Sigmoid colon (tissue), 7 donors: Measurements from ENCODE around the gene RNF208. TPM values are rescaled to one million over a fixed set of nuclear protein-coding genes. Genes with fewer than 3 reads are reported as not detected.

Experiments
- DNase-seq: peaks from one replicate; pipeline ENCODE4 v3.0.0-alpha.2; 2019
- H3K27ac ChIP-seq, 4 donors: fragments of 200-600 bp; sonication (generic); one replicate each; pipeline ENCODE4 v1.5.1; 2016 to 2019; ENCODE audit warnings: mild to moderate bottlenecking in 1 of 4
- H3K27me3 ChIP-seq, 3 donors: fragments of 200-600 bp; sonication (generic); one replicate each; pipeline ENCODE4 v1.5.1; 2019; ENCODE audit warnings: mild to moderate bottlenecking in 1 of 3
- H3K36me3 ChIP-seq, 4 donors: fragments of 200-600 bp; sonication (generic); one replicate each; pipeline ENCODE4 v1.5.1; 2016 to 2019
- H3K4me1 ChIP-seq, 4 donors: fragments of 200-600 bp; sonication (generic); one replicate each; pipeline ENCODE4 v1.5.1; 2017 to 2019
- H3K4me3 ChIP-seq, 4 donors: fragments of 200-600 bp; sonication (generic); one replicate each; pipeline ENCODE4 v1.5.1; 2017 to 2019; ENCODE audit warnings: mild to moderate bottlenecking in 2 of 4, moderate library complexity in 1 of 4
- H3K9me3 ChIP-seq, 4 donors: fragments of 200-600 bp in 3 of 4; sonication (generic) in 3 of 4; one replicate each; pipeline versions ENCODE4 v1.5.1 to v1.6.1; 2013 to 2019
- CTCF ChIP-seq, 4 experiments: fragments of 450-650 bp in 3 of 4; fragments of 200-600 bp in 1 of 4; IDR thresholded peaks; one replicate each; pipeline ENCODE4 v1.5.1; 2016 to 2019; ENCODE audit warnings: antibody characterized with exemption in 4 of 4, mild to moderate bottlenecking in 3 of 4, moderate library complexity in 2 of 4
- EP300 ChIP-seq, 4 donors: sonication (generic); formaldehyde crosslinking; IDR thresholded peaks; one replicate each; pipeline ENCODE4 v1.6.1; 2017; ENCODE audit warnings: antibody characterized with exemption in 4 of 4
- POLR2A ChIP-seq, 2 donors: fragments of 450-650 bp; IDR thresholded peaks; one replicate each; pipeline ENCODE4 v1.6.1; 2016; ENCODE audit warnings: antibody characterized with exemption in 2 of 2, mild to moderate bottlenecking in 2 of 2, moderate library complexity in 2 of 2
- POLR2AphosphoS5 ChIP-seq, 4 donors: sonication (generic); formaldehyde crosslinking; IDR thresholded peaks; one replicate each; pipeline ENCODE4 v1.6.1; 2017; ENCODE audit warnings: antibody characterized with exemption in 4 of 4
- WGBS, 2 donors: extraction: QIAGEN DNeasy Blood & Tissue Kit; methylation state at CpG; one replicate each; pipeline ENCODE4 v1.1.7; 2013; 5-methylcytosine and 5-hydroxymethylcytosine counted together
- intact Hi-C: fragments of 100-400 bp; cut with DNase I; formaldehyde crosslinking; loops from one replicate; pipeline ENCODE4 v1.15.1; 2023
- polyA plus RNA-seq, 3 donors: library from polyadenylated mRNA; stranded (reverse); fragments of 200-250 nt; gene quantifications; one replicate each; pipeline ENCODE4 v1.2.3, GENCODE V29; 2013
- total RNA-seq, 4 donors: library from RNA; depleted of rRNA; stranded (reverse); fragments of >200 nt; gene quantifications; one replicate each; pipeline ENCODE4 v1.1.0, GENCODE V29; 2016
- donor health status: healthy with polysubstance abuse.
- donor health status: Bipolar disorder and iron deficiency.
- donor health status: healthy.

Gene RNF208
- total and polyA plus RNA-seq, 7 donors: 0.54 to 8.8 (median 3.4) TPM; not detected in 1

- WGBS, 2 donors: 54 to 60% methylated on average over 14 of the region's 14 CpGs
- peaks cover 52 to 82% (median 56%) of the 10 kb centered on the region in 3 donors for H3K27me3 ChIP-seq
Measured at GRCh38 chr9:137170486-137171148, 51.4 kb downstream of the RNF208 start.

More at GRCh38 chr9:137170486-137171148, 51.4 kb downstream of the RNF208 start:
- no peak for DNase-seq
- Histone ChIP-seq H3K9me3 (no peaks in the 10 kb centered on the region), H3K4me1 (peaks cover 0 to 29% (median 29%) of the 10 kb centered on the region in 4 donors), H3K4me3 (no peak overlapping the region), H3K36me3 (no peaks in the 10 kb centered on the region), H3K27ac (no peak overlapping the region)
- TF ChIP-seq CTCF (IDR thresholded peaks at IDR 0.05) (no peak), POLR2A (IDR thresholded peaks at IDR 0.05) (no peak), EP300 (IDR thresholded peaks at IDR 0.05) (no peak), POLR2AphosphoS5 (IDR thresholded peaks at IDR 0.05) (no peak)
- intact Hi-C loops: no loop called here

Other genes starting within 250 kb of the RNF208 start
Only the 30 nearest of the 32 such genes appear.
- gene PAXX, start 229.8 kb downstream of the RNF208 start, total RNA-seq: 10 to 100 TPM; 28.0 to 38.0 (median 36.2) TPM
- 10 to 100 TPM; 28.4 to 80.9 (median 40.8) TPM for gene PAXX, start 229.8 kb downstream of the RNF208 start, polyA plus RNA-seq
- gene CLIC3, start 225.7 kb downstream of the RNF208 start, total RNA-seq: 1 to 10 TPM in 1 of 4 donors, not detected in 3; 1.4 TPM
- gene CLIC3, start 225.7 kb downstream of the RNF208 start, polyA plus RNA-seq: 1 to 10 TPM in 1 of 3 donors, not detected in 2; 4.7 TPM
- 10 to 100 TPM in 3 of 4 donors, 1 to 10 TPM in 1; 9.2 to 19.7 (median 13.2) TPM for gene ABCA2, start 194.0 kb downstream of the RNF208 start, total RNA-seq
- gene ABCA2, start 194.0 kb downstream of the RNF208 start, polyA plus RNA-seq: 10 to 100 TPM in 1 of 3 donors, 1 to 10 TPM in 2; 6.0 to 28.6 (median 9.0) TPM
- gene FUT7, start 190.2 kb downstream of the RNF208 start, total RNA-seq: 1 to 10 TPM in 1 of 4 donors, under 1 TPM in 2, not detected in 1; 0.36 to 1.3 (median 0.41) TPM
- gene FUT7, start 190.2 kb downstream of the RNF208 start, polyA plus RNA-seq: 1 to 10 TPM in 1 of 3 donors, not detected in 2; 1.3 TPM
- gene NPDC1, start 176.1 kb downstream of the RNF208 start, total RNA-seq: 100 to 1,000 TPM in 1 of 4 donors, 10 to 100 TPM in 3; 21.4 to 101 (median 42.4) TPM
- 100 to 1,000 TPM in 1 of 3 donors, 10 to 100 TPM in 2; 47.9 to 118 (median 91.9) TPM for gene NPDC1, start 176.1 kb downstream of the RNF208 start, polyA plus RNA-seq
- gene ENTPD2, start 168.2 kb downstream of the RNF208 start, total RNA-seq: 1 to 10 TPM in 3 of 4 donors, not detected in 1; 1.2 to 2.2 (median 2.1) TPM
- gene ENTPD2, start 168.2 kb downstream of the RNF208 start, polyA plus RNA-seq: 1 to 10 TPM in 2 of 3 donors, under 1 TPM in 1; 0.92 to 6.4 (median 3.0) TPM
- under 1 TPM in 1 of 4 donors, not detected in 3; 0.81 TPM for gene SAPCD2, start 151.7 kb downstream of the RNF208 start, total RNA-seq
- gene SAPCD2, start 151.7 kb downstream of the RNF208 start, polyA plus RNA-seq: 10 to 100 TPM in 1 of 3 donors, 1 to 10 TPM in 2; 3.6 to 16.4 (median 3.7) TPM
- gene UAP1L1, start 144.7 kb downstream of the RNF208 start, total RNA-seq: 1 to 10 TPM; 2.9 to 9.1 (median 4.8) TPM
- 1 to 10 TPM; 4.2 to 9.6 (median 6.0) TPM for gene UAP1L1, start 144.7 kb downstream of the RNF208 start, polyA plus RNA-seq
- 10 to 100 TPM; 27.8 to 34.9 (median 28.7) TPM for gene MAN1B1, start 135.3 kb downstream of the RNF208 start, total RNA-seq
- gene MAN1B1, start 135.3 kb downstream of the RNF208 start, polyA plus RNA-seq: 10 to 100 TPM; 12.0 to 52.0 (median 14.1) TPM
- gene DPP7, start 107.5 kb downstream of the RNF208 start, total RNA-seq: 100 to 1,000 TPM in 2 of 4 donors, 10 to 100 TPM in 2; 88.5 to 140 (median 111) TPM
- gene DPP7, start 107.5 kb downstream of the RNF208 start, polyA plus RNA-seq: 100 to 1,000 TPM in 1 of 3 donors, 10 to 100 TPM in 2; 26.6 to 158 (median 36.6) TPM
- 1 to 10 TPM in 1 of 4 donors, under 1 TPM in 3; 0.16 to 1.1 (median 0.38) TPM for gene GRIN1, start 83.1 kb downstream of the RNF208 start, total RNA-seq
- gene GRIN1, start 83.1 kb downstream of the RNF208 start, polyA plus RNA-seq: under 1 TPM in 1 of 3 donors, not detected in 2; 0.69 TPM
- under 1 TPM in 1 of 4 donors, not detected in 3; 0.68 TPM for gene LRRC26, start 52.2 kb downstream of the RNF208 start, total RNA-seq
- 1 to 10 TPM; 1.2 to 6.3 (median 1.4) TPM for gene LRRC26, start 52.2 kb downstream of the RNF208 start, polyA plus RNA-seq
- not detected for gene TMEM210, start 50.2 kb downstream of the RNF208 start, total RNA-seq
- gene TMEM210, start 50.2 kb downstream of the RNF208 start, polyA plus RNA-seq: under 1 TPM in 1 of 3 donors, not detected in 2; 0.12 TPM
- 10 to 100 TPM; 21.0 to 27.4 (median 24.6) TPM for gene ANAPC2, start 33.7 kb downstream of the RNF208 start, total RNA-seq
- 10 to 100 TPM; 12.5 to 49.3 (median 13.2) TPM for gene ANAPC2, start 33.7 kb downstream of the RNF208 start, polyA plus RNA-seq
- 100 to 1,000 TPM in 1 of 4 donors, 10 to 100 TPM in 3; 39.6 to 122 (median 76.3) TPM for gene SSNA1, start 33.6 kb downstream of the RNF208 start, total RNA-seq
- gene SSNA1, start 33.6 kb downstream of the RNF208 start, polyA plus RNA-seq: 100 to 1,000 TPM in 2 of 3 donors, 10 to 100 TPM in 1; 93.2 to 112 (median 105) TPM
- 1 to 10 TPM; 3.0 to 4.6 (median 3.8) TPM for gene TPRN, start 21.5 kb downstream of the RNF208 start, total RNA-seq
- 10 to 100 TPM; 64.9 to 80.5 (median 78.1) TPM for gene TPRN, start 21.5 kb downstream of the RNF208 start, polyA plus RNA-seq
- 10 to 100 TPM; 24.8 to 33.4 (median 29.1) TPM for gene TMEM203, start 16.6 kb downstream of the RNF208 start, total RNA-seq
- gene TMEM203, start 16.6 kb downstream of the RNF208 start, polyA plus RNA-seq: 10 to 100 TPM; 27.5 to 42.0 (median 38.4) TPM
- gene NDOR1, start 16.5 kb downstream of the RNF208 start, total RNA-seq: 10 to 100 TPM in 1 of 4 donors, 1 to 10 TPM in 3; 3.8 to 12.7 (median 5.1) TPM
- gene NDOR1, start 16.5 kb downstream of the RNF208 start, polyA plus RNA-seq: 10 to 100 TPM in 1 of 3 donors, 1 to 10 TPM in 2; 5.4 to 20.2 (median 6.0) TPM
- gene CYSRT1, start 2.9 kb upstream of the RNF208 start, total RNA-seq: under 1 TPM in 1 of 4 donors, not detected in 3; 0.33 TPM
- gene CYSRT1, start 2.9 kb upstream of the RNF208 start, polyA plus RNA-seq: 1 to 10 TPM in 1 of 3 donors, under 1 TPM in 1, not detected in 1; 0.54 to 1.2 TPM
- gene RNF224, start 5.3 kb upstream of the RNF208 start, total RNA-seq: not detected
- under 1 TPM in 1 of 3 donors, not detected in 2; 0.04 TPM for gene RNF224, start 5.3 kb upstream of the RNF208 start, polyA plus RNA-seq
- gene SLC34A3, start 8.7 kb upstream of the RNF208 start, total RNA-seq: not detected
- not detected for gene SLC34A3, start 8.7 kb upstream of the RNF208 start, polyA plus RNA-seq
- gene TUBB4B, start 19.0 kb upstream of the RNF208 start, total RNA-seq: 100 to 1,000 TPM; 141 to 196 (median 164) TPM
- 100 to 1,000 TPM; 292 to 505 (median 444) TPM for gene TUBB4B, start 19.0 kb upstream of the RNF208 start, polyA plus RNA-seq
- not detected for gene STPG3, start 29.0 kb upstream of the RNF208 start, total RNA-seq
- not detected for gene STPG3, start 29.0 kb upstream of the RNF208 start, polyA plus RNA-seq
- gene NELFB, start 33.1 kb upstream of the RNF208 start, total RNA-seq: 10 to 100 TPM; 24.7 to 36.5 (median 33.2) TPM
- 10 to 100 TPM; 41.6 to 70.5 (median 45.0) TPM for gene NELFB, start 33.1 kb upstream of the RNF208 start, polyA plus RNA-seq
- gene TOR4A, start 55.5 kb upstream of the RNF208 start, total RNA-seq: 1 to 10 TPM; 3.8 to 4.3 (median 3.9) TPM
- 10 to 100 TPM in 1 of 3 donors, 1 to 10 TPM in 2; 5.1 to 33.0 (median 6.6) TPM for gene TOR4A, start 55.5 kb upstream of the RNF208 start, polyA plus RNA-seq
- 1 to 10 TPM in 3 of 4 donors, not detected in 1; 1.8 to 2.9 (median 2.8) TPM for gene NRARP, start 80.0 kb upstream of the RNF208 start, total RNA-seq
- gene NRARP, start 80.0 kb upstream of the RNF208 start, polyA plus RNA-seq: 10 to 100 TPM; 20.4 to 24.7 (median 24.0) TPM
- 10 to 100 TPM in 2 of 4 donors, 1 to 10 TPM in 2; 8.9 to 25.5 (median 11.8) TPM for gene EXD3, start 200.9 kb upstream of the RNF208 start, total RNA-seq
- gene EXD3, start 200.9 kb upstream of the RNF208 start, polyA plus RNA-seq: 10 to 100 TPM; 18.0 to 29.7 (median 26.6) TPM
- 1 to 10 TPM; 1.4 to 3.3 (median 2.9) TPM for gene NOXA1, start 201.2 kb upstream of the RNF208 start, total RNA-seq
- 10 to 100 TPM; 15.0 to 16.4 (median 15.4) TPM for gene NOXA1, start 201.2 kb upstream of the RNF208 start, polyA plus RNA-seq
- gene ENTPD8, start 219.1 kb upstream of the RNF208 start, total RNA-seq: under 1 TPM in 1 of 4 donors, not detected in 3; 0.71 TPM
- 10 to 100 TPM; 32.4 to 65.3 (median 44.4) TPM for gene ENTPD8, start 219.1 kb upstream of the RNF208 start, polyA plus RNA-seq
- gene NSMF, start 237.1 kb upstream of the RNF208 start, total RNA-seq: 10 to 100 TPM; 21.8 to 33.8 (median 27.4) TPM
- 10 to 100 TPM; 24.0 to 50.4 (median 42.4) TPM for gene NSMF, start 237.1 kb upstream of the RNF208 start, polyA plus RNA-seq